ENCODE results near the gene PPP2R2B.

Gene PPP2R2B

GRCh38 chr5:146745931-146746577, 132.5 kb downstream of the PPP2R2B start:
- H3K4me2 ChIP-seq (ENCODE audit: low read length) = no peak overlapping the region
- H3K27me3 ChIP-seq (ENCODE audit: control insufficient read depth, insufficient read depth, low read length) = no peaks in the 10 kb centered on the region
- no peaks in the 10 kb centered on the region for H3K36me3 ChIP-seq (ENCODE audit: control insufficient read depth, insufficient read depth, low read length)
- TF ChIP-seq CTCF (IDR thresholded peaks at IDR 0.05) = no peak
- peaks cover 25% of the 10 kb centered on the region for H3K4me1 ChIP-seq
- H2AFZ ChIP-seq = peak overlapping the region; percentile 34
- H3K9ac ChIP-seq = no peak overlapping the region
- peak overlapping the region; percentile 12 for H3K27ac ChIP-seq
- no peaks in the 10 kb centered on the region for H3K79me2 ChIP-seq
- no peak overlapping the region for H3K4me3 ChIP-seq (ENCODE audit: low read depth, low read length)
- no peaks in the 10 kb centered on the region for H3K9me3 ChIP-seq (ENCODE audit: control insufficient read depth, low read length)

- H3K4me1 ChIP-seq = peaks cover 25% of the 10 kb centered on the region
- peak overlapping the region; percentile 66 for H2AFZ ChIP-seq
- TF ChIP-seq CTCF (IDR thresholded peaks at IDR 0.05) = no peak
- no peaks in the 10 kb centered on the region for H3K9me3 ChIP-seq (ENCODE audit: control insufficient read depth, low read length)
- no peak overlapping the region for H3K9ac ChIP-seq
- H3K79me2 ChIP-seq = no peaks in the 10 kb centered on the region
- no peaks in the 10 kb centered on the region for H3K36me3 ChIP-seq (ENCODE audit: control insufficient read depth, insufficient read depth, low read length)
- H3K27ac ChIP-seq = peak overlapping the region; percentile 67
- no peak overlapping the region for H3K4me2 ChIP-seq (ENCODE audit: low read length)
- H3K27me3 ChIP-seq (ENCODE audit: control insufficient read depth, insufficient read depth, low read length) = no peaks in the 10 kb centered on the region
- H3K4me3 ChIP-seq (ENCODE audit: low read depth, low read length) = no peak overlapping the region
Observed at GRCh38 chr5:146744068-146744745, 134.3 kb downstream of the PPP2R2B start.

- no peaks in the 10 kb centered on the region for H3K36me3 ChIP-seq (ENCODE audit: control insufficient read depth, insufficient read depth, low read length)
- H3K4me3 ChIP-seq (ENCODE audit: low read depth, low read length) = no peak overlapping the region
- no peaks in the 10 kb centered on the region for H3K27me3 ChIP-seq (ENCODE audit: control insufficient read depth, insufficient read depth, low read length)
- no peaks in the 10 kb centered on the region for H3K79me2 ChIP-seq
- H3K9ac ChIP-seq = no peak overlapping the region
- no peak overlapping the region for H2AFZ ChIP-seq
- H3K27ac ChIP-seq = no peak overlapping the region
- H3K4me1 ChIP-seq = peaks cover 5% of the 10 kb centered on the region
- TF ChIP-seq CTCF (IDR thresholded peaks at IDR 0.05) = no peak
- no peaks in the 10 kb centered on the region for H3K9me3 ChIP-seq (ENCODE audit: control insufficient read depth, low read length)
- H3K4me2 ChIP-seq (ENCODE audit: low read length) = no peak overlapping the region
Observed at GRCh38 chr5:146734936-146735577, 143.5 kb downstream of the PPP2R2B start.

GRCh38 chr5:146732962-146733361, 145.6 kb downstream of the PPP2R2B start:
- H3K9ac ChIP-seq = no peak overlapping the region
- H2AFZ ChIP-seq = no peak overlapping the region
- no peak overlapping the region for H3K4me3 ChIP-seq (ENCODE audit: low read depth, low read length)
- no peak overlapping the region for H3K27ac ChIP-seq
- no peaks in the 10 kb centered on the region for H3K9me3 ChIP-seq (ENCODE audit: control insufficient read depth, low read length)
- no peaks in the 10 kb centered on the region for H3K36me3 ChIP-seq (ENCODE audit: control insufficient read depth, insufficient read depth, low read length)
- H3K4me2 ChIP-seq (ENCODE audit: low read length) = no peak overlapping the region
- no peak for TF ChIP-seq CTCF (IDR thresholded peaks at IDR 0.05)
- H3K27me3 ChIP-seq (ENCODE audit: control insufficient read depth, insufficient read depth, low read length) = no peaks in the 10 kb centered on the region
- no peaks in the 10 kb centered on the region for H3K79me2 ChIP-seq
- H3K4me1 ChIP-seq = peaks cover 5% of the 10 kb centered on the region

Data from parathyroid adenoma (tissue), 2 donors.